ENCODE results near the gene RUFY1. TPM values are rescaled to one million over a fixed set of nuclear protein-coding genes. Genes with fewer than 3 reads are reported as not detected.
A peak's percentile ranks its signal among the peaks of the same experiment; 100 is the strongest.
"Not testable (repeated sequence)": the region's sequence is repeated elsewhere in the genome, so short reads cannot be mapped to it uniquely, and the experiment has no call there.

Gene RUFY1
- total RNA-seq, 2 experiments from 2014 or later, result 43.0 to 48.9 TPM

DNA sequence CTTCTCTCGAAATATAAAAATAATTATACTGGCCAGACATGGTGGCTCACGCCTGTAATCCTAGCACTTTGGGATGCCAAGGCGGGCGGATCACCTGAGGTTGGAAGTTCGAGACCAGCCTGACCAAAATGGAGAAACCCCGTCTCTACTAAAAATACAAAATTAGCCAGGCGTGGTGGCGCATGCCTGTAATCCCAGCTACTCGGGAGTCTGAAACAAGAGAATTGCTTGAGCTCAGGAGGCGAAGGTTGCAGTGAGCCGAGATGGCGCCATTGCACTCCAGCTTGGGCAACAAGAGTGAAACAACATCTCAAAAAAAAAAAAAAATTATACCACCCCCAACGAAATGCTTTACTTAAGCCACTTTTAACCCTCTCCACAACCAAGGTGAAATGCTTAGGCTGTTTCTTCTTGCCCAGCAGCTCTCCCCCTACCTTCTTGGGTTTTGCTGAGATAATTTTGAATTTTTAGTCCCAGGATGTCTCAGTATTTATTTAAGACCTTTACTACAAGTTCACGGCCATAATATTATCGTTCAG lies 8.0 kb downstream of the RUFY1 start:
- not testable (repeated sequence) for DNase-seq; H3K27ac Mint-ChIP-seq; H3K4me3 Mint-ChIP-seq; H3K27me3 Mint-ChIP-seq; ATAC-seq (ENCODE audit: low read depth); H3K9me3 Mint-ChIP-seq
- peaks cover 27% of the 10 kb centered on the region for H3K36me3 Mint-ChIP-seq
- POLR2A ChIA-PET, result interaction anchor here (0.8 to 2.9 kb wide), 5 partner anchors 8 to 499 kb away, joined by 3 to 29 read pairs (median 4); partner anchors contain the start of genes HNRNPH1, RUFY1 and ZNF354C
- H3K4me1 Mint-ChIP-seq, result peaks cover 13% of the 10 kb centered on the region

DNA sequence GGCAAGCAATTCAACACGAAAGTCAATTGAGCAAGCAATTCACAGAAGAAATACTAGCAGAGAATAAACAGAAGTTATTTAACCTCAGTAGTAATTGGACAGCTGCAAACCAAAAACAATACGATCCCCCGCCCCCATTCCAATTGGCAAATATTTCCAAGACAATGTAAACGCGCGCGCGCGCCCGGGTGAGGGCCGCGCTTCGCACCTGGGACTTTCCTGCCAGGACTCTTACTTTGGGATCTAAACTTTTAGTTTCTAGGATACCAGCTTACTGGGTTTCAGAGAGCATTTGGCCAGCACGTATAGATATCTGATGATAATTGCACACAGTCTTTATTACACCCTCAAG lies 8.6 kb downstream of the RUFY1 start:
- Mint-ChIP-seq H3K27ac (peak overlapping the region; percentile 78), H3K9me3 (no peaks in the 10 kb centered on the region), H3K27me3 (no peaks in the 10 kb centered on the region), H3K36me3 (peaks cover 26% of the 10 kb centered on the region), H3K4me3 (peak overlapping the region; percentile 85), H3K4me1 (peaks cover 9% of the 10 kb centered on the region)
- no peak for ATAC-seq (ENCODE audit: low read depth)
- no peak for DNase-seq
- POLR2A ChIA-PET, result interaction anchor here (0.5 to 2.9 kb wide), 6 partner anchors 8 to 499 kb away, joined by 3 to 29 read pairs (median 4); partner anchors contain the start of genes HNRNPH1, RUFY1 and ZNF354C

DNA sequence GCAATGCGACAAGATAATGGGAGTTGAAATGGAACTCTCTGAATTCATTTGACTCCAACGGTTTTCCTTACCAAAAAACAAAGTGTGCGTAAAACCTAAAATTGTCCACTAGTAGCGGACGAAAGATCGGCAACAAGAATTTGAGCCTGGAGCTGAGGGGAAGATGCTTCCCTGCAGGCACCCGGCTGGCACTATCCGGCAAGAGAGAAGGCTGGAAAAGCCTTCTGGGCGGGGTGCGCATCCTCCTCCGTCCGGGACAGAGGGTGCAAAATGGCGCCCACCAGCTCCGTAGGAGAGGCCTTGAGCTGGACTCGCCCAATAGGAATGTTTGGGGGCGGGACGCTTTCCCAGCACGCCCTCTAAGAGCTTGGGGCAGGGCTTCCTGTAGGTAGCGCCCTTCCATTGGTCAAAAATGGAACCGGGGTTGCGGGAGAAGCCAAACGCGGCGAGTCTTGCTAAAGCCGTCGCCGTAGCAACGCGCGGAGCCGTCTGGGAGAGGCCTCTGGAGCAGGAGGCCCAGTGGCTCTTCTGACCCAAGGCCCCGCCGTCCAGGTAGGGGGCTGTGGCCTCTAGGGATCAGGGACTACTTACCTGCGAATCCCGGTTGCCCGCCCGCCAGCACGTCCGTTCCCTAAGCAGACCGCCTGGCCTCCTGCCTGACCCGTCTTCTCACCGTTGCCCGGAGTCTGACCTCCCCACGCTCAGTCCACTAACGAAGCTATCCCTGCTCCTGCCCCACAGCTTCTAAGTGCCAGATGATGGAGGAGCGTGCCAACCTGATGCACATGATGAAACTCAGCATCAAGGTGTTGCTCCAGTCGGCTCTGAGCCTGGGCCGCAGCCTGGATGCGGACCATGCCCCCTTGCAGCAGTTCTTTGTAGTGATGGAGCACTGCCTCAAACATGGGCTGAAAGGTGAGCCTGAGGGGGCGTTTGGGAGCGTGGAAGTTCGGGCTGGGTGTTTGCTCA lies 9.2 kb downstream of the RUFY1 start:
- ATAC-seq (ENCODE audit: low read depth), result peak; percentile 100
- Mint-ChIP-seq H3K27me3 (no peaks in the 10 kb centered on the region), H3K27ac (peak overlapping the region; percentile 78), H3K4me1 (peaks cover 9% of the 10 kb centered on the region), H3K4me3 (peak overlapping the region; percentile 85), H3K9me3 (no peaks in the 10 kb centered on the region), H3K36me3 (peaks cover 23% of the 10 kb centered on the region)
- peak; percentile 81 for DNase-seq
- POLR2A ChIA-PET, result interaction anchor here (0.5 to 2.9 kb wide), 6 partner anchors 9 to 500 kb away, joined by 3 to 29 read pairs (median 4); partner anchors contain the start of genes HNRNPH1, RUFY1 and ZNF354C

DNA sequence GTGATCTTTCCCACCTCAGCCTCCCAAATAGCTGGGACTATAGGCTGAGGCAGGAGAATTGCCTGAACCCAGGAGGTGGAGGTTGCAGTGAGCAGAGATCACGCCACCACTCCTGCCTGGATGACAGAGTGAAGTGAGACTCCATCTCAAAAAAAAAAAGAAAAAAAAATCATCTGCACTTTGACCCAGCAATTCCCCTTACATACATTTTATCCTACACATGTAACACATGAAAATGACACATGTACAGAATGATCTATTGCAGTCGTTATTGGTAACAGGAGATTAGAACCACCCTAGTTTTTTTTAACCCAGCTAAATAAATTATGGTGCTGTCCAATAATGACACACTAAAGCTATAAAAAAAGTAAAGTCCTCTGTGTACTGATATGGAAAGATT lies 14.2 kb downstream of the RUFY1 start:
- Mint-ChIP-seq H3K9me3 (no peaks in the 10 kb centered on the region), H3K27ac (no peak overlapping the region), H3K4me3 (no peak overlapping the region), H3K4me1 (no peaks in the 10 kb centered on the region), H3K36me3 (peaks cover 13% of the 10 kb centered on the region), H3K27me3 (no peaks in the 10 kb centered on the region)
- ATAC-seq (ENCODE audit: low read depth) (no peak), DNase-seq (no peak)
- POLR2A ChIA-PET, result no interaction called here

DNA sequence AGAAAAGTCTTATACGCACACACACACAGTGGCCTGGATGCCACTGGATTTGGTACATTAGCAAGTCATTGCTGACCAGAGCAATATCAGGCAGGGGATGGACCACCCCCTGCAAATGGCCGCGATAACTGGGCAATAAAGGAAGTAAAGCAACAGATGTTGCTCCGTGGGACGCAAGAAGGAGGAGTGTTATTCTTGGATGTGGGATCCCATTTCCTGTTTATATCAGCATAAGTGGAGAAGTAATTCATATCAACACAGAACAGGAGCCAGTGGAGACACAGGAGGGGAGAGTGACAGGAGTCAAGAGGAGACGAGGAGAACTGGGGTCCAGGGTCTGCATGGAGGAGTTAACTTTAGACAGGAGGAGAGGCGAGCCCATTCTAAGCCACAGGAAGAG lies 18.4 kb downstream of the RUFY1 start:
- no peak for DNase-seq
- no peaks in the 10 kb centered on the region for H3K9me3 Mint-ChIP-seq
- H3K27ac Mint-ChIP-seq, result no peak overlapping the region
- H3K27me3 Mint-ChIP-seq, result no peaks in the 10 kb centered on the region
- ATAC-seq (ENCODE audit: low read depth), result no peak
- no peaks in the 10 kb centered on the region for H3K4me1 Mint-ChIP-seq
- H3K36me3 Mint-ChIP-seq, result peaks cover 12% of the 10 kb centered on the region
- POLR2A ChIA-PET, result no interaction called here
- no peak overlapping the region for H3K4me3 Mint-ChIP-seq

DNA sequence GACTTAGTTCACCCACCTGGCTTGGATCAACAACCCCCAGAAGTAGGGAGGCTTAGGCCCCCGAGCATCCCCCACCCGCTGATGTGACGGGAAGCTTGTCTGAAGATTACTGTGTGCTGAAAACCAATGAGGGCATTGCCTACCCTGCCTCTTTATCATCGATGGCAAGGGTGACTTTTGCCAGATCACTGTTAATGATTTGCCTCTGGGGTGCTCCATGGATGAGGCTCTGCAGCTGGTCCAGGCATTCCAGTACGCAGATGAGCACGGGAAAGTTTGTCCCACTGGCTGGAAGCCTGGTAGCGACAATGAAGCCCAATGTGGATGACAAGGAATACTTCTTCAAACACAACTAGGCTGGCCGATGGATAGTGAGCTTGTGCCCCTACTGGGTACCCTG lies 22.0 kb downstream of the RUFY1 start:
- no peak overlapping the region for H3K27ac Mint-ChIP-seq
- DNase-seq (no peak), ATAC-seq (ENCODE audit: low read depth) (no peak)
- no peak overlapping the region for H3K4me3 Mint-ChIP-seq
- no peaks in the 10 kb centered on the region for H3K27me3 Mint-ChIP-seq
- peaks cover 11% of the 10 kb centered on the region for H3K36me3 Mint-ChIP-seq
- no peaks in the 10 kb centered on the region for H3K4me1 Mint-ChIP-seq
- POLR2A ChIA-PET, result no interaction called here
- H3K9me3 Mint-ChIP-seq, result no peaks in the 10 kb centered on the region

DNA sequence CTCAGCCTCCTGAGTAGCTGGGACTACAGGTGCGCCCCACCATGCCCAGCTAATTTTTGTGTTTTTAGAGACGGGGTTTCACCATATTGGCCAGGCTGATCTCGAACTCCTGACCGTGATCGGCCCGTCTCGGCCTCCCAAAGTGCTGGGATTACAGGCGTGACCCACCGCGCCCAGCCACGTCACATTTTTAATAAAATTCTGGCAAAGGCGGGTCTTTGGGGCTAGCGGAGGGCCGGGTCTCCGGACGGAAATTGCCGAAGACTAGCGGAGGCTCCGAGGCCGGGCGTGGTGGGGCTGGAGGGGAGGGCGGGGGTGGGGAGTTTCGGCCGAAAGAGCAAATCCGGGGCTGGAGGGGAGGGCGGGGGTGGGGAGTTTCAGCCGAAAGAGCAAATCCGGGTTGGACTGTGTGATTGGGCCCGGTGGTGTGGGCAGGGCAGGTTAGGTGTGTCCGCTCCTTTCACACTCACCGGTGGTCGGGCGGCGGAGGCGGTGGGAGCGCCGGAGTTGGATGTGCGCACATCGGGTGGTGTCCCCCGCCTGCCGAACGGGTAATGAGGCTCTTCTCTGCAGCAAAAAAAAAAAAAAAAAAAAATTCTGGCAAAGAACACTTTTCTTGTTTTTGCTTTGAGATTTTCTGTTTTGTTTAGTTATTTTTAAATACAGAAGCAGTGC lies 27.1 kb downstream of the RUFY1 start:
- H3K4me3 Mint-ChIP-seq, result no peak overlapping the region
- no peaks in the 10 kb centered on the region for H3K27me3 Mint-ChIP-seq
- H3K9me3 Mint-ChIP-seq, result no peaks in the 10 kb centered on the region
- no peak overlapping the region for H3K27ac Mint-ChIP-seq
- H3K4me1 Mint-ChIP-seq, result no peaks in the 10 kb centered on the region
- ATAC-seq (ENCODE audit: low read depth) (no peak), DNase-seq (no peak)
- peaks cover 6% of the 10 kb centered on the region for H3K36me3 Mint-ChIP-seq
- POLR2A ChIA-PET, result no interaction called here

DNA sequence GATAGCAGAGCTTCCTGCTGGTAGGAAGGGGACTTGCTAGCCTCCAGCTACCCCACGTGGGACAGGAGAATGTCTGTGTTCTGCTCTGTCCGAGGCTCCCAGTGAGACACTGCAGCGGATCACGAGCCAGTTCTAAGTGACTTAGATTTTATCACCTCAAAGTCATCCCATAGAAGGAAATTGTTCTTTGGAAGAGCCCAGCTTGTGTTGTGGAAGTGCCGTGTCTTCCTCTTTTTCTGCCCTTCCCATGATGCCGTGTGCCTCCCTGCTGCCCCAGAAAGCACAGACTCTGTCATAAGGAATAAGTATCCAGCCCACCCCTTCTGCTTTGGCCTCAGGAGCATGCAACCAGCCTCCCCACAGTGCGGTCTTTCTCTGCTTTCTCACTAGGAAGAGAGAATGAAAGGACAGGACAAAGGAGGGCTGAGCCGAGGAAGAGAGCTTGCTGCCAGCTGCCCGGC lies 35.6 kb downstream of the RUFY1 start:
- H3K4me3 Mint-ChIP-seq, result no peak overlapping the region
- H3K4me1 Mint-ChIP-seq, result no peaks in the 10 kb centered on the region
- no peak overlapping the region for H3K27ac Mint-ChIP-seq
- POLR2A ChIA-PET, result no interaction called here
- no peaks in the 10 kb centered on the region for H3K9me3 Mint-ChIP-seq
- H3K36me3 Mint-ChIP-seq, result peaks cover 14% of the 10 kb centered on the region
- no peaks in the 10 kb centered on the region for H3K27me3 Mint-ChIP-seq
- ATAC-seq (ENCODE audit: low read depth), result no peak
- DNase-seq, result no peak

DNA sequence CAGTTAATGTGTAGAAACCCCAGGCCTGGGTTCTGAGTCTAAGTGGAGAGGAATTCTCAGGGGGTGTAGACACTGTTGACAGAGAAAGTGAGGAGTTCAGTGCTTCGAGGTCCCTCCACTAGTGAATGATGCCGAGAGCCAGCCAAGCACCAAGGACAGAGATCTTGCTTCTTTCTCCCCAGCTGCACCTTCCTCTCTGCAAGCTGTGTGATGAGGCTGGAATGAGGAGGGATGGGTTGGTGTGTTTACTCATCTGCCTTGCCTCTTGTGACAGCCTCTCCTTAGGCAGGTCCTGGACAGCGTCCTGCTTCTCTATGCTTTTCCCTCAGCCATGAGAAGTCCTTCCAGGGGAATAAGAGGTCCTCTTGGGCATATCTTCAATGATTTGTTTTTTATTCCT lies 37.8 kb downstream of the RUFY1 start:
- H3K27ac Mint-ChIP-seq, result no peak overlapping the region
- no peaks in the 10 kb centered on the region for H3K27me3 Mint-ChIP-seq
- ATAC-seq (ENCODE audit: low read depth) (no peak), DNase-seq (no peak)
- H3K4me1 Mint-ChIP-seq, result no peaks in the 10 kb centered on the region
- H3K9me3 Mint-ChIP-seq, result no peaks in the 10 kb centered on the region
- H3K4me3 Mint-ChIP-seq, result no peak overlapping the region
- POLR2A ChIA-PET, result no interaction called here
- H3K36me3 Mint-ChIP-seq, result peaks cover 18% of the 10 kb centered on the region

DNA sequence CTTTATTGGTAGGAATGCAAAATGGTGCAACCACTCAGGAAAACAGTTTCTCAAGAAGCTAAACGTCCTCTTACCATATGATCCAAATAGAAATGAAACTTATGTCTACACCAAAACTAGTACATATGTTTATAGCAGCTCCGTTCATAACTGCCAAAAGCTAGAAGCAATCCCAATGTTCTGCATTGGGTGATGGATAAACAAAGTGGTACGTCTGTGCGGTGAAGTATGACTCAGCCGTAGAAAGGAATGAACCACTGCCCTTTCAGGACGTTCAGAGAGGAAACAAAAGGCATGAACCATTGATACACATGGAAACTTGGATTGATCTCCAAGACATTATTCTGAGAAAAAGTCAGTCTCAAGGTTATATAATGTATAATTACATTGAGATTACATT lies 45.6 kb downstream of the RUFY1 start:
- DNase-seq, result no peak
- H3K36me3 Mint-ChIP-seq, result peaks cover 18% of the 10 kb centered on the region
- H3K27ac Mint-ChIP-seq, result no peak overlapping the region
- POLR2A ChIA-PET, result no interaction called here
- no peaks in the 10 kb centered on the region for H3K4me1 Mint-ChIP-seq
- no peaks in the 10 kb centered on the region for H3K9me3 Mint-ChIP-seq
- no peaks in the 10 kb centered on the region for H3K27me3 Mint-ChIP-seq
- ATAC-seq (ENCODE audit: low read depth), result no peak
- no peak overlapping the region for H3K4me3 Mint-ChIP-seq

DNA sequence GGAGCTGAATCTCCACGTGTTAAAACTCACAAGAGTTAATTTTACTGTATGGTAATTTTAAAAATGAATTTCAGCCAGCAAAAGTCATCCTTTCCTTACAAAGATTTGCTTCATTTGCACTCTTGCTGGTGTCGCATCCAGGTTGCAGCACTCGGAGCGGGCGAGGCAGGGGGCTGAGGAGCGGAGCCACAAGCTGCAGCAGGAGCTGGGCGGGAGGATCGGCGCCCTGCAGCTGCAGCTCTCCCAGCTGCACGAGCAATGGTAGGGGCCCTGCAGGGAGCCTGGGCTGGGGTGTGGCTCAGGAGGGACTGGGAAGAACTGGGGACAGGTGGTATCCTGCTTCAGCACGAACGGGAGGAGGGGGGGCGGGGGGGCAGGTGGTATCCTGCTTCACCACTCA lies 46.1 kb downstream of the RUFY1 start:
- ATAC-seq (ENCODE audit: low read depth) (no peak), DNase-seq (no peak)
- H3K9me3 Mint-ChIP-seq, result no peaks in the 10 kb centered on the region
- POLR2A ChIA-PET, result interaction anchor here (1.3 kb wide), 1 partner anchor 10 kb away, joined by 3 read pairs; no protein-coding TSS in a partner anchor
- peaks cover 15% of the 10 kb centered on the region for H3K36me3 Mint-ChIP-seq
- H3K4me1 Mint-ChIP-seq, result no peaks in the 10 kb centered on the region
- no peak overlapping the region for H3K4me3 Mint-ChIP-seq
- H3K27ac Mint-ChIP-seq, result no peak overlapping the region
- H3K27me3 Mint-ChIP-seq, result no peaks in the 10 kb centered on the region

DNA sequence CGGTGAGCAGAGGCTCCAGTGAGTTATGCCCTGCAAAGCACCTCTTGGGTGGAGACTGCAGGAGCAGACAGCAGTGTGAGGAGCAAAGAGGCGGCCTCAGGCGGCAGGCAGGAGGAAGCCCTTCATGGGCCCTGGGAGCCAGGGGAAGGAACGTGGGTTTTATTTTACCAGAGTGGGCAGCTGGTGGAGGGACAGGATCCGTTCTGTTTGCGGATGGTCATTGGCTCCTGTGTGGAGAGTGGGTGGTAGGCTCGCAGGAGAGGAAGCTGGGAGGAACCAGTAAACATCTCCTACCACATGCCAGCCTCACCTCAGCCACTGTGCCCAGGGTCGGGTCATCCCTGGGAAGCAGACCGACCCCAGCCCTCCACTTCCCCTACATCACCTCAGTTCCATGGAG lies 48.7 kb downstream of the RUFY1 start:
- no peak overlapping the region for H3K27ac Mint-ChIP-seq
- POLR2A ChIA-PET, result no interaction called here
- H3K4me1 Mint-ChIP-seq, result no peaks in the 10 kb centered on the region

DNA sequence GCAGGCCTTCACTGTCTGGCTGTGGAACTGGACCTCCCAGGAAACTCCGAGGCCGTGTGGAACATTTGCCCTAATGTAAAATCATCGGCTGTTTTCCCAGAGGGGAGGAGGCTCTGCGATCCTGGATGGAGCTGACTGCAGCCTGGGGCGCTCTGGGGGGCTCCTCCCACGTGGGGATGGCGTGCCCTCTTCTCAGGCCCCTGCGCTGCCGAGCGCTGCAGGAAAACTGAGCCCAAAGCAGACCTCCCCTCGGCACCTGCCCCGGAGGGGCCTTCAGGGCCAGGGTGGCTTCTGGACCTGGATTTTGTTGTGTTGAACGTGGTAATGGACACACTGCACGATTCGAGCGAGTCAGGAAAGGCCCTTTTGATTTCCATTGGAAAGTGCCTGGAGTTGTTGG lies 49.2 kb downstream of the RUFY1 start:
- no peaks in the 10 kb centered on the region for H3K27me3 Mint-ChIP-seq
- H3K36me3 Mint-ChIP-seq, result peaks cover 6% of the 10 kb centered on the region
- POLR2A ChIA-PET, result no interaction called here

More for the DNA sequence above, 48.7 kb downstream of the RUFY1 start:
- ATAC-seq (ENCODE audit: low read depth) (no peak), DNase-seq (no peak)
- Mint-ChIP-seq H3K36me3 (peaks cover 8% of the 10 kb centered on the region), H3K9me3 (no peaks in the 10 kb centered on the region), H3K4me3 (no peak overlapping the region), H3K27me3 (no peaks in the 10 kb centered on the region)

More for the DNA sequence above, 49.2 kb downstream of the RUFY1 start:
- Mint-ChIP-seq H3K4me1 (no peaks in the 10 kb centered on the region), H3K4me3 (no peak overlapping the region), H3K9me3 (no peaks in the 10 kb centered on the region), H3K27ac (no peak overlapping the region)
- DNase-seq, result no peak
- ATAC-seq (ENCODE audit: low read depth), result no peak
